Stimulated activated naive CD4-positive, alpha-beta T cell (primary cell): Measurements from ENCODE around the gene PCAT6.
A peak's percentile ranks its signal among the peaks of the same experiment; 100 is the strongest.
"Not testable (repeated sequence)": the region's sequence is repeated elsewhere in the genome, so short reads cannot be mapped to it uniquely, and the experiment has no call there.

Experiments
- DNase-seq, 6 experiments: peaks; one replicate each; lab custom pipeline; 2025; lab: John Stamatoyannopoulos, UW

PCAT6 gene

DNA sequence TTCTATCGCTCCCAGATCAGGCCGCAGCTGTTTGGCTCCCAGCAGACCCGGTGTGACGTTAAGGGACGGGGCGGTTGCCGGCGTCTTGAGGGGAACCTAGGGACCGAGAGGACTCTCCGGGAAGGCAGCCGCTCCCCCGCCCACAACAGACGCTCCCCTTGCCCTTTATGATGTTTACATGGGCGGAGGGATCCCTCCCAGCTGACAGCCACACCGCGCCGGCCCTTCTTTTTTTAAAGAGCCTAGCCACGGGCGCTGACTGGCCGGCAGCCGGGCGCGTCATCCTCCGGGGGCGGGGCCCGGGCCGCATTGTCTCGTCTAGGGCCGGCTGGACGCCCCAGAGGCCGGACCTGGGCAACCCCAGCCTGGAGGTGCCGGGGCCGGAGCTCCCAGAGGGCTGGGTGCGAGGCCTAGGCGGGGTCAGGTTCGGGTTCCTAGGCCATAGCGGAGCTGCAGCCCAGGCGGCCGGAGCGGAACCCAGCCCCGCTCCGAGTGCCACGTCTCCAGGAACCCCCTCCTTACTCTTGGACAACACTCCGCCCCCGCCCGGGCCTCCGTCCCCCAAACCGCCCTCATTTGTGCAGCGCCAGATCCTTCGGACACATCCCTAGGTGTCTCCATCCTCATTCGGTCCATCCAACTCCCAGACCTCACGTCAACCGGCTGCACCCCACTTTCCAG is at the start of gene PCAT6:
PCAT6 (plus strand) TSS at position 340 of the 681 bp plus-strand sequence.
- DNase-seq: peak; percentile 66 to 85 (median 79)

DNA sequence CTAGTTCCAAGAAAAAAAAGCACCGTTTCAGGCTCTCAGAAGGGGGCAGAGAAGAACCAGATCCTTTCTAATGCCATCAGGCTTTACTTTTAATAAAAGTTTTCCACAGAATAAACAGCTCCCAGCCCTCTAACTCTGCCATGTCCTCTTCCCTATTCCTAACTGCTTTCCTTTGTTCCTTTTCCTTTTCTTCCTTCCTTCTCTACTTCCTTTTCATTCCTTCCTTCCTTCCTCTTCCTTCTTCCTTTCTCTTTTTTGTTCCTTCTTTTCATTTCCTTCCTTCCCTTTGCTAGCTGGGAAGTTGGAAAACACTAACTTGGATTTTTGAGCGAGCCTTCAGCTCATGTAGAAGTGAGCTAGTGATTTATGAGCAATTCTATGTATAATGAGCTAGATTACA is 48.7 kb upstream of the PCAT6 start:
- DNase-seq: no peak

DNA sequence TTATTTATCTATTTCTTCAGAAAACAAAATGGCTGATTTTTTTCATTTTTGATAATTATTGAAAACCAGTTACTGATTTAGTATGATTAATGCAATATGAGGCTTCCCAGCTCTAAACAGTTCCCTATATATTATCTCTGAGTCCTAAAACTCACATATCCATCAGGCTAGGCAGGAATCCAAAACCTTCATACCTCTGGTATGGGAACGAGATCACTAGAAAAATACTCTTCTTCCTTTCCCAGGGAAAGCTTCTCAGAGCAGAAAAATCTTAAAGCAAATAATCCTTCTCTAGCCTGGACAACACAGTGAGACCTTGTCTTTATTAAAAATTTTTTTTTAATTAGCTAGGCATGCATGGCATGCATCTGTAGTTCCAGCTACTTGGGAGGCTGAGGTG is 45.0 kb upstream of the PCAT6 start:
- DNase-seq: no peak

DNA sequence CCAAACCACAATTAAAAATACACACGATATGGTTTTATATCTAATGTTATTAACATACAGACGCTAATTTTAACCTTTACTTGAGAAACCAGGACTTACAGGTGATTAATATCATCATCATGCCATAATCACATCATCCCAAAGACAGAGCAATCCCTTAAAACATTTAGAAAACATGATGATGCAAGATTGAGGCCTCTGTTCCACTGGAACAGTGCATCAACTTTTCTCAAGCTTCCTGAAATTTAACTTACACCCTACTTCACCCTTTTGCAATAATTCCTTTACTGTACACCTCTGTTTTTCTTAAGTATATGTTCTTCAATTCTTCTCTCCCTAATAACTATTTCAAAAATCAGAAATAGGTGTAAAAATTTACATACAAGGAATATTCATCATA is 40.6 kb upstream of the PCAT6 start:
- no peak for DNase-seq

DNA sequence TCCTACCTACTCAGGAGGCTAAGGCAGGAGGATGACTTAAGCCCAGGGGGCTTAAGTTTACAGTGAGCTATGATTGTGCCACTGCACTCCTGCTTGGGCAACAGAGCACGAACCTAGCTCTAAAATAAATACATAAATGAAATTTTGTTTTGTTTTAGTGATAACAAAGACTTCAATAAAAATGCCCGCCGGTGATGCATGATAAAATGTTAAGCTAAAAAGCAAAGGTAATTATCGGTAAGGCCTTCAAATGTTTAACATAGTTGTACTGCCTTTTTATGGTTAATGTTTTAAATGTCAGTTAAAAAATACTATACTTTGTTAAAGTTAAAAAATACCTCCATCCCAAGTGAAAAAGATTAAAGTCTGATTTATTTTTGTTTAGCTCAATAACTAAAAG is 29.6 kb upstream of the PCAT6 start:
- DNase-seq: no peak

DNA sequence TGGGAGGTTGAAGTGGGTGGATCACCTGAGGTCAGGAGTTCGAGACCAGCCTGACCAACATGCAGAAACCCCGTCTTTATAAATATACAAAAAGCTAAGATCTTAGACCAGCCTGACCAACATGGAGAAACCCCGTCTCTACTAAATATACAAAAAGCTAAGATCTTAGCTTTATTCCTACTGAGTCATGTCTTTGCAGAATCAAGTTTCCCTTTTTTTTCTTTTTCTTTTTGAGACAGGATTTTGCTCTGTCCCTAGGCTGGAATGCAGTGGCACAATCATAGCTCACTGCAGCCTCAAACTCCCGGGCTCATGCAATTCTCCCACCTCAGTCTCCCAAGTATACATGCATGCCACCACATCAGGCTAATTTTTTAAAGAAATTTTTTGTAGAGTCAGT is 23.9 kb upstream of the PCAT6 start:
- no peak for DNase-seq

DNA sequence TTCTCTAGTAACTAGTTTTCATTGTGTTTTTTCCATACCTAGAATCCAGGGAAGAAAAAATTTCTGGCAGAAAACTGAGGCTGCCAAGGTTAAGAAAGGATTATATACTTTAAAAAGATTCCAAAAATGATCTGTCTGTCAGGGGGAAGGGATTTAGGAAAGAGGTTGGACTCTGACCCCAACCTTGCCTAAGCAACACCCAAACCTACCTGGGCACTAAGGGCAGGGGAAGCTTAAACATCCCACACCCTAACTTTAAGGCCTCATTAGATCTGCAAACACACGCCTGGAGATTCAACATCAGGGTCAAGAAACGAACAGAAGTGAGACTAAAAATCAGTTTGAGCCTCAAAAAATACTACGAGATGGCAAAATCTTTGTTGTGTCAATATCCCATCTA is 22.0 kb upstream of the PCAT6 start:
- no peak for DNase-seq

DNA sequence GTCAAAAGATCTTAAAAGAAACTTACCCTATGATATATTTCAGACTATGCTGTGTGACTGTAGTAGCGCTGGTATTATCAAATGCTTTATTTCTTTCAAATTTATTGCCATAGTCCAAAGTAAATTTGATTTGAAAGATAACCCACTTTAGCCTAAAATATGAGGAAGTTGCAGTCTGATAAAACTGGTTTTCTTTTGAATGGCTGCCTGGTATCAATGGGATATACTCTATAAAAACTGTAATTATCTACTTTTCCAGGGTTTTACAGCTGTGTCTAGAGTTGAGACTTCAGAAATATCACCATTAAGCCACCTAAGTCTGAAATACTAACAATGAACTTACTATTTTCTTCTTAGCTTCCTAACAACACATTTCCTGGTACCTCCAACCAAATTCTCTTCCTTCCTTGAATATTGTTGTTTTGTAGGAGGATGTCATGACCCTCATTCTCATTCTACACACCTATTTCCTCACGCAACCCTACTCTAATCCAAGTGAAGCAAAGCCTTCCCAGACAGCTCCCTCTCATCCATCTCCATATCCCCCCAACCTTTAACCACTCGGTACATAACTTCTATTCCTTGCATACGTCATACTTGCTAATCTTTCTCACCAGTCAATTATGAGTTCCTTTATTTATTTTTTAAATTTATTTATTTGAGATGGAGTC is 19.5 kb upstream of the PCAT6 start:
- no peak for DNase-seq

DNA sequence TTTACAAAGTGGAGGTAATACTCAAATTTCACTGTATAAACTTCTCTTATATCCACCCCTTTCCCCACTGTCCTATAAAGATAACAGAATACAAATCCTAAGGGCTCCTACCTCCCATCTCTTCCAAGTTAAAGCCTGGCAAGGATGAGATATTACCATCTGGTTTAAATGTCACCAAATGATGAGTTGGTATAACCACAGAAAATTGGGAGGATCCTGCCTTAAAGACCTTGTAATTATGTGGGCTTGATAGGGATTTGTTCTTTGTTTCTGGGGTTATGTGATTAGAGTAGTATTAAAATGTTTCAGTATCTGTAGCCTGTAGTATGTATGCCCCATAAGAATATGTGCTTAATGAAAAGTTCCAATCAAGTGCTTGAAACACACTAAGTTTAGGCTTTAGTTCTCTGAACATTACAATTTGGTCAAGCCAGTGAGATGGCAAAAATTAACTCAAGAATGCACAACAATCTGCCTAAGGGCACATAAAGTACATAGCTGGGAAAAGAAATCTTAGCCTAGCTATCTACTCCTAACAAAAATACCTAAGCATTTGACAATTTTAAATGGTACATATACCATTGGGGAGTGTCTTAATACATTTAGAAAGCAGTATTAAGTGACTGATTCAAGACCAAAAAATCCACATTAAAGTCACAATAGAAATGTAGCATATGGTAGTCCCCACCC is 16.6 kb upstream of the PCAT6 start:
- no peak for DNase-seq

DNA sequence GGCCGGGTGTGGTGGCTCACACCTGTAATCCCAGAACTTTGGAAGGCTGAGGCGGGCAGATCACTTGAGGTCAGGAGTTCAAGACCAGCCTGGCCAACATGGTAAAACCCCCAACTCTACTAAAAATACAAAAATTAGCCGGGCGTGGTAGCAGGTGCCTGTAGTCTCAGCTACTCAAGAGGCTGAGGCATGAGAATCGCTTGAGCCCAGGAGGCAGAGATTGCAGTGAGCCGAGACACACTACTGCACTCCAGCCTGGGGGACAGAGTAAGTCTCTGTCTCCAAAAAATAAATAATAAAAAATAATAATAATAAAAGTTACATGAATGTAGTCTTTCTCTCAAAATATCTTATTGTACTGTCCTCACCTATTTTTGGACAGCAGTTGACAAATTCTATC is 15.8 kb upstream of the PCAT6 start:
- DNase-seq: not testable (repeated sequence)

DNA sequence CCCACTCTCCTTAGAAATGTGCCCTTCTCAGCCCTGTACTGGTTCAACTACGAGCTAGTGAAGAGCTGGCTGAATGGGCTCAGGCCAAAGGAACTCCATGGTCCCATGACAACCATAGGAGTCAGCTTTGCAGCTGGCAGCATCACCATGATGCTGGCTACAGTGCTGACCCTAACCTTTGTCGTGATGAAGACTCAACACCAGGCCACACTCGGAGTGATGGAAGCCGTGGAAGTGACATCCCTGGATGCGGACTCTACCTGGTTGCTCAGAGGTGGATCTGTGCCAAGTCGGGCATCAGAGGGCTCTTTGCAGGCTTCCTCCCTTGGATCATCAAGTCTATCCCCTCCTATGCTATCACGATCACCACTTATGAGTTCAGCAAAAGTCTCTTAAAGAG is 14.1 kb upstream of the PCAT6 start:
- DNase-seq: no peak

DNA sequence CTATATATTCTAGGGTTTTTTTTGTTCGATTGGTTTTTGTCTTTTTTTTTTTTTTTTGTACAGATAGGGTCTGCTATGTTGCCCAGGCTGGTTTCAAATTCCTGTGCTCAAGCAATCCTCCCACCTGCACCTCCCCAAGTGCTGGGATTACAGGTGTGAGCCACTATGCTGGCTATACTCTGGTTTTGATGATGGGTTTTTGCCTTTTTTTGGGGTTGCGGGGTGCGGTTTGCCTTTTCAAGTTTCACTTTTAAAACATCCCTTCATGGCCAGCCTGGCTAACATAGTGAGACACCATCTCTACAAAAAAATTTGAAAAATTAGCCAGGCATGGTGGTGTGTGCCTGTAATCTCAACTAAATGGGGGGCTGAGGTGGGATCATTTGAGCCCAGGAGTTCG is 12.5 kb upstream of the PCAT6 start:
- DNase-seq: no peak

DNA sequence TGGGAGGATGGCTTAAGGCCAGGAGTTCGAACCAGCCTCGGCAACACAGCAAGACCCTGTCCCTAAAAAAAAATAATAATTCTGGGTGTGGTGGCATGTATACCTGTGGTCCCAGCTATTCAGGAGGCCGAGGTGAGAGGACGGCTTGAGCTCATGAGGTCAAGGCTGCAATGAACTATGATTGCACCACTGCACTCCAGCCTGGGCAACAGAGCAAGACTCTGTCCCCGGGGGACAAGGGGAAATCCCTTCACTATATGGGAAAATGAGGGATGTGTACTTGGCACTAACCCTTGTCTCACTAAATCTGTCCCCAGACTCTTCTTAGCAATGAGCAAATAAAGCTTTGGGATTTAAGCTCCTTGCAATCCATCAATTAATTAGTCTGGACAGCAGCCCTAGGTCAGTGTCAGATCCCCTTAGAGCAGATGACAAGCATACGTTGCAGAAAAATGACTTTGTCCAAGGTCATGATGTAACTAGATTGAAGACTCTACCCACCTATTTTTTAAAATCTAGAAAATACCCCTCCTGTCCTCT is 11.9 kb upstream of the PCAT6 start:
- no peak for DNase-seq

DNA sequence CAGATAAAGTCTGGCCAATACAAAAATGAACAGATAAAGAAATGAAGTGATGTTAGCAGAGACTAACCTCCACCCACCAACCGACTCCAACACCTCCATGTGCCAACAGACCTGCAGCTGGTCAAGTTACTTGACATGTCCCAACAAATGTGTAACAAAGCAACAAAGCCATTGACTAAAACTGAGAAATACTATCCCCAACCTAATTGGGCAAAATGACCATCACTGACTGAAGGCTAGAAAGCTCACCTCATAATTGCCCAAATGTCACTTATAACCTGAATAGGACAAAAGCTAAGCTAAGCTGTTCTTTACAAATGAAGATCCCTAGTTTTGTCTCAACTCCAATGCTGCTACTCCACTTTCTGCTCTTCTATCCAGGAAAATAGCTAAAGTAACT is 10.0 kb upstream of the PCAT6 start:
- DNase-seq: no peak

DNA sequence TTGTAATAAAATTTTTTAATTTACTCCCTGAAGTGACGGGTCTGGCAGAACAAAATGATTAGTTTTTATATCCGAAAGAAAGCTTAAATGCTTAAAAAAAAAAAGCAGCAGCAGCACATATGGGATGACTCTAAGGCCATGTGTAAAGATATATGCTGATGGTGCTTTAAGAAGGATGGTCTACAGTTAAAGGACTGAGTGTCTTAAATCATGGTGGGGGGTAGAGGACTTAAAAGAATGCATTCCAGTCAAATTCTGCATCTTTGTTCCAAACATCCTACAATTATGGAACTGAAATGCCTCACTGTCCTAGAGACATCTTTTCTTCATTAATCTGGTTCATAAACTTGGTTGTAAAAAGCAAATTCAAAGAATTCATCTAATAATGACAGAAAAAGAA is 9.6 kb upstream of the PCAT6 start:
- DNase-seq: no peak

DNA sequence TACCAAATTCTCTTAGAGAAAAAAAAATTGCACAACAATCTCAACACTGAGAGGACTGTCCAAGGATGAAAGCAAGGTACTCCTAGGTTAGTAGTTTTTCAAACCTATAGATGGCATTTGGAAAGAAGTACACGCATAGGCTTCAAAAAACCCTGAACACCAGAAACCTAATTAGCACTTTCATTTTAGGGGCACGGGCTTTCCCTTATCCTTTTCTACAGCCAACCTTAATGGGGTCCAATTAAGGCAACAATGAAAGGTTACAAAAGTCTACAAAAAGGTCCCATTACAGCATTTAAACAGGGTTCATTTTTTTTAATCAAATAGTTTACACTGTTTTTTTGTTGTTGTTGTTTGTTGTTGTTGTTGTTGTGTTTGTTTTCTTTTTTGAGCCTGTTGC is 8.7 kb upstream of the PCAT6 start:
- no peak for DNase-seq

DNA sequence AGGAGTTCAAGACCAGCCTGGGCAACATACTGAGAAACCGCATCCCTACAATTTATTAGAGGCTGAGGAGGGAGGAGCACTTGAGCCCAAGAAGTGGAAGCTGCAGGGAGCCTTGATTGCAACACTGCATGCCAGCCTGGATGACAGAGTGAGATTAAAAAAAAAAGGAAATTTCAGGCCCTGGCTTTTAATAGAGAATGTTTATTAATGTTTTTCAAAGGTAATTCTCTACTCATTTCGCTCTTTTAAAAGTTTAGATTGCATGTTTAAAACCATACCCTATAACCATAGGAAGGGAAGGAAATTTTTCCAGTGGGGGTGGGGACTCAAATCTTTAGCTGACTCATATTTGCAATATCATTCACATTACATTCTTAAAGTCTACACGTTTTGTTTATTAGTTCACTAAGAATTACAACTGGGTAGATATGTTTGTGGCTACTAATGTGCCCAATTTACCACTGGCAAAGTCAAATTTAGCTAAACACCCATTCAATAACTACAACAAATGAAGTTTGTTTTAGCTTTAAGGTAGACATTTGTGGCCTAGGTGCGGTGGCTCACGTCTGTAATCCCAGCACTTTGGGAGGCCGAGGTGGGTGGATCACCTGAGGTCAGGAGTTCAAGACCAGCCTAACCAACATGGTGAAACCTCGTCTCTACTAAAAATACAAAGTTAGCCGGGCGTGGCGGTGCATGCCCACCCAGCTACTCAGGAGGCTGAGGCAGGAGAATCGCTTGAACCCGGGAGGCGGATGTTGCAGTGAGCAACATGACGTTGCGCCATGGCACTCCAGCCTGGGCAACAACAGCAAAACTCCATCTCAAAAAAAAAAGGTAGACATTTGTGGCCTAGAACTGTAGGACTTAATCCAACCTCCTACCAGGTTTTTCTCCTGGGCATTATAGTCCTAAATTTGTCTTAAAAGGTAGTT is 7.5 kb upstream of the PCAT6 start:
- no peak for DNase-seq

DNA sequence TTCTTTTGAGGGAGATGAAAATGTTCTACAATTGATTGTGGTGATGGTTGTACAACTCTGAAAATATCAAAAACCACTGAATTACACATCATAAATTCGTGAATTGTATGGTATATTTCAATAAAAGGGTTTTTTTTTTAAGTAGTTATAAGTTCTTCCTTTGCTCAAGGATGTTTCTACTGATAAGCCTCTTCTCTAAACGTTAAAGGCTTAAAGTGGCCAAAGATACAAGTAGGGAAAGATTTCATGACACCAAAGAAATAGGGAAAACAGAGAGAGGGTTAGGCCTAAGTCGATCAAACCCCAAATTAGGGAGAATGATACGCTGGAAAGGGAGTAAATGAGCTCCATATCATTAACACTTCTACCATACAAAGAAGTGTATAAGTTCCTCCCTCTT is 6.6 kb upstream of the PCAT6 start:
- no peak for DNase-seq

DNA sequence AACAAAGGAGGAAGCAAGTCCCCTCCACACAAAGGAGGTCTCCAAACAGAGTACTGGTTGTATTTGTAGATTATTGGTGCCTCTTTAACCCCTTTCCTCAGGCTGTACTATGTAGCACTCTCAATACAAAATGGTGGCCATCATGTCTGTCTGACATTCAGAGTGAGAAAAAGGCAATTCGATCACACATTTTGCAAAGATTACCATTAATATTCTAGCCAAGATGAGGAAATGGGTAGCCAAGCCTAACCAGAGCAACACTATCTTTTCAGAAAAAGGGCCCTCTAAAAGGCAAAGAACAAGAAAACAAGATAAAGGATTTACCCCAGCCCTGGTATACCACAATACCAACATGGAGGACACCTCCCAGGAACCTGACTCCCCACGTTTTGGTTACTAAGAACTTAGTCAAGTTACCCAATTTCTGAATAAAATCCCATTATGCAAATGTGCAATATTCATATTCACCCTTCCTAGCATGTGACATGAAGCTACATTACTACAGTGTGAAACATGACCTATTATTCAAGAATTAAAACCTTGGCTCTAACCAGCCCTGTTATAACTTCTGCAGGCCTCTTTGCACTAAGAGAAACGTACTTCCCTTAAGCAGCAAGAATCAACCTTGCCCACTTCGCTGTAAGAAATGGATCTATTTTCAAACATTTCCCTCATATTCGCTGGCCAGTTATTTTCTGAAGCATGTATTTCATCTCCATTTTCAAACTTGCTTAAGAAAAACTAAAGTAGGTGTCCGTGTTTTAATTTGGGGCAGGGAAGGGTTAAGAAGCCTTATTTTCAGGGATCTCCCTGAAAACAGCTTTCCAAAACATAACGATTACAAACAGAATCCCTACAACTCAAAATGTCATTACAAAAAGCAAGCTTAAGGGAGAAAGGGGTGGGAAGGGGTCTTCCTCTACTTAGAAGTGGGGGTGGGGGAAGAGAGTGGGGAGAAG is 4.6 kb upstream of the PCAT6 start:
- peak in 1 of 6 experiments; percentile 6 for DNase-seq

DNA sequence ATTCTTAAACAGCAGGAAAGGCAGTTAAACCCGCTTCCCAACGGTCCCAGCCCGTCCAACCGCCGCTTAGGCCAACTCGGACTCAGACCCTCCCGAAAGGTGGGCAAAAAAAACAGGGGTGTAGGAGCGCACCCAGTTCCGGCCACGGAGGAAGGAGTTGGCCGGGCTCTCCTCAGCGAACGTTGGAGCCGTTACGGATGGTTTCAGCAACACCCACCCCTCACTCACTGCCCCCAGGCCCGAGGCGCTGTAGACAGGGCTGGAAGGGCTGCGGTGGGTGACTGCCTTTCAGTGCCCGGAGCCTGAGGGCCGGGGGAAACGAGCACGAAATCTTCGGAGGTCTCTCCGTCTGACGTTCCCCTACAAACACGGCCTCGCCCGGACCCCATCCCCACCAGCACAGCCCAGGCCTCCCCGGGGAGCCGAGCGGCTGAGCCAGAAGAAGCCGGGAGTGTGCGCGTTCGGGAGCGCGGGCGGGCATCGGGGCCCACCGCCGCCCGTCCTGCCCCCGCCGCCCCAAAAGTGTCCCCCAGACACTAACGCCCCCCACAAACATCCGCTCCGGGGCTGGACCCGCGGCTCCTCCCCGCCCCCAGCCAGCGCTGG is 3.8 kb upstream of the PCAT6 start:
- DNase-seq: peak in 3 of 6 experiments; percentile 6 to 28 (median 12)
